Right ventricle myocardium inferior (tissue), 1 donor: Measurements from ENCODE around the gene NCAPD2. TPM values are rescaled to one million over a fixed set of nuclear protein-coding genes. Genes with fewer than 3 reads are reported as not detected.
"Not testable (repeated sequence)": the region's sequence is repeated elsewhere in the genome, so short reads cannot be mapped to it uniquely, and the experiment has no call there.

Source experiments
- ATAC-seq: fragments of 200-7000 bp; cut with Tn5 transposase; one replicate; pipeline ENCODE4 v1.9.1; 2020; ENCODE audit warnings: mild to moderate bottlenecking, moderate library complexity
- DNase-seq: peaks from one replicate; pipeline ENCODE4 v3.0.0; 2021; ENCODE audit errors: missing footprints
- intact Hi-C: fragments of 100-400 bp; cut with DNase I; formaldehyde crosslinking; loops from one replicate; pipeline ENCODE4 v1.11.0; 2022
- total RNA-seq: library from RNA; stranded (reverse); fragmentation: NEBNext Ultra II Directional; extraction: Animal tissue kit (Norgen Biotek cat#: 25700); gene quantifications from one replicate; pipeline ENCODE4 v1.2.1, GENCODE V29; 2021
- donor health status: DM: no; HTN: yes; CAD: no; lungs with severe emphysema.

Gene NCAPD2
- total RNA-seq, 1 donor from 2014 or later, result 11.6 TPM

GRCh38 chr12:6478416-6478815 lies 15.5 kb upstream of the NCAPD2 start:
- no peak for ATAC-seq
- intact Hi-C loops, result no loop called here
- DNase-seq, result no peak

GRCh38 chr12:6488240-6488639 lies 5.7 kb upstream of the NCAPD2 start:
- ATAC-seq (no peak), DNase-seq (no peak)
- intact Hi-C loops, result no loop called here

GRCh38 chr12:6489449-6489848 lies 4.5 kb upstream of the NCAPD2 start:
- ATAC-seq, result no peak
- intact Hi-C loops, result no loop called here
- DNase-seq, result no peak

- DNase-seq, ATAC-seq, intact Hi-C loops: not testable (repeated sequence)
Measured at GRCh38 chr12:6490673-6491072, 3.2 kb upstream of the NCAPD2 start.

- intact Hi-C loops, result loop anchor here (1.0 kb wide), 2 partner anchors 23 to 40 kb away; partner anchors contain the start of gene VAMP1
- ATAC-seq (peak; percentile 96), DNase-seq (peak; percentile 99)
Measured at GRCh38 chr12:6492838-6493496, 935 bp upstream of the NCAPD2 start, which contains the start of gene MRPL51. Gene MRPL51, minus strand, starts transcription at chr12:6493262. Its CDS starts 126 bp downstream, at chr12:6493136.

GRCh38 chr12:6494258-6494743 lies 399 bp downstream of the NCAPD2 start:
- DNase-seq, result no peak
- ATAC-seq, result no peak
- intact Hi-C loops, result no loop called here

GRCh38 chr12:6494968-6495367 lies 1.1 kb downstream of the NCAPD2 start:
- intact Hi-C loops, result no loop called here

GRCh38 chr12:6497291-6497690 lies 3.4 kb downstream of the NCAPD2 start:
- ATAC-seq, DNase-seq, intact Hi-C loops: not testable (repeated sequence)

More at GRCh38 chr12:6494968-6495367, 1.1 kb downstream of the NCAPD2 start:
- DNase-seq, result no peak
- ATAC-seq, result no peak

- ATAC-seq (no peak), DNase-seq (no peak)
- intact Hi-C loops, result no loop called here
Measured at GRCh38 chr12:6500466-6500865, 6.6 kb downstream of the NCAPD2 start.

- DNase-seq, result no peak
- intact Hi-C loops, result no loop called here
- no peak for ATAC-seq
Measured at GRCh38 chr12:6507102-6507998, 13.4 kb downstream of the NCAPD2 start.

GRCh38 chr12:6508087-6508486 lies 14.2 kb downstream of the NCAPD2 start:
- DNase-seq, result no peak
- intact Hi-C loops, result no loop called here
- no peak for ATAC-seq

GRCh38 chr12:6520186-6520585 lies 26.3 kb downstream of the NCAPD2 start:
- intact Hi-C loops, result no loop called here
- no peak for DNase-seq
- ATAC-seq, result no peak

- no peak for DNase-seq
- intact Hi-C loops, result no loop called here
- no peak for ATAC-seq
Measured at GRCh38 chr12:6522193-6522592, 28.3 kb downstream of the NCAPD2 start.

- intact Hi-C loops, result no loop called here
- ATAC-seq, result no peak
Measured at GRCh38 chr12:6523708-6524107, 29.8 kb downstream of the NCAPD2 start.

GRCh38 chr12:6524648-6525047 lies 30.7 kb downstream of the NCAPD2 start:
- intact Hi-C loops, result no loop called here
- DNase-seq, result no peak
- ATAC-seq, result no peak

More at GRCh38 chr12:6523708-6524107, 29.8 kb downstream of the NCAPD2 start:
- DNase-seq, result no peak

- intact Hi-C loops, result no loop called here
- no peak for ATAC-seq
- DNase-seq, result no peak
Measured at GRCh38 chr12:6526201-6526600, 32.3 kb downstream of the NCAPD2 start.

GRCh38 chr12:6526766-6527525 lies 33.0 kb downstream of the NCAPD2 start:
- ATAC-seq, result no peak
- DNase-seq, result no peak
- intact Hi-C loops, result no loop called here

- ATAC-seq, result no peak
- intact Hi-C loops, result no loop called here
- no peak for DNase-seq
Measured at GRCh38 chr12:6527711-6528110, 33.8 kb downstream of the NCAPD2 start.
